Ishikawa (cell line): ENCODE data around the gene TBC1D20.

Source experiments
- CEBPB ChIP-seq: IDR thresholded peaks from 2 replicates; pipeline ENCODE4 v1.6.1; 2012
- CREB1 ChIP-seq: IDR thresholded peaks from 2 replicates; pipeline ENCODE4 v1.6.1; 2012; ENCODE audit warnings: low read depth
- EGR1 ChIP-seq: IDR thresholded peaks from 2 replicates; pipeline ENCODE4 v1.6.1; 2012
- EP300 ChIP-seq: IDR thresholded peaks from 2 replicates; pipeline ENCODE4 v1.6.1; 2012; ENCODE audit warnings: borderline replicate concordance
- FOXM1 ChIP-seq: IDR thresholded peaks from 2 replicates; pipeline ENCODE4 v1.6.1; 2012; ENCODE audit warnings: low read depth, borderline replicate concordance
- MAX ChIP-seq: IDR thresholded peaks from 2 replicates; pipeline ENCODE4 v1.6.1; 2012
- NFIC ChIP-seq: IDR thresholded peaks from 2 replicates; pipeline ENCODE4 v1.6.1; 2012
- RAD21 ChIP-seq: IDR thresholded peaks from 2 replicates; pipeline ENCODE4 v1.6.1; 2012; ENCODE audit warnings: low read depth
- TAF1 ChIP-seq: IDR thresholded peaks from 2 replicates; pipeline ENCODE4 v1.6.1; 2012; ENCODE audit warnings: low read depth, mild to moderate bottlenecking
- TCF12 ChIP-seq: IDR thresholded peaks from 2 replicates; pipeline ENCODE4 v1.6.1; 2012; ENCODE audit warnings: low read depth
- TEAD4 ChIP-seq: IDR thresholded peaks from 2 replicates; pipeline ENCODE4 v1.6.1; 2012
- YY1 ChIP-seq: IDR thresholded peaks from 2 replicates; pipeline ENCODE4 v1.6.1; 2012; ENCODE audit warnings: low read depth
- ZBTB7A ChIP-seq: IDR thresholded peaks from 2 replicates; pipeline ENCODE4 v1.6.1; 2012; ENCODE audit warnings: low read depth
- TF ChIP-seq, protein P1 (sequence below): IDR thresholded peaks from 2 replicates; pipeline ENCODE4 v1.6.1; 2012; ENCODE audit warnings: low read depth, mild to moderate bottlenecking
- TF ChIP-seq, protein P2 (sequence below): IDR thresholded peaks from 2 replicates; pipeline ENCODE4 v1.6.1; 2012

Gene TBC1D20

GRCh38 chr20:431012-431904, 31.1 kb downstream of the TBC1D20 start:
- TF ChIP-seq TEAD4 (0 out of 2 replicates have a peak, but pooled peaks have one; percentile 12), FOXM1 (no peak), MAX (no peak), RAD21 (peak; percentile 74), ZBTB7A (no peak)

DNA sequence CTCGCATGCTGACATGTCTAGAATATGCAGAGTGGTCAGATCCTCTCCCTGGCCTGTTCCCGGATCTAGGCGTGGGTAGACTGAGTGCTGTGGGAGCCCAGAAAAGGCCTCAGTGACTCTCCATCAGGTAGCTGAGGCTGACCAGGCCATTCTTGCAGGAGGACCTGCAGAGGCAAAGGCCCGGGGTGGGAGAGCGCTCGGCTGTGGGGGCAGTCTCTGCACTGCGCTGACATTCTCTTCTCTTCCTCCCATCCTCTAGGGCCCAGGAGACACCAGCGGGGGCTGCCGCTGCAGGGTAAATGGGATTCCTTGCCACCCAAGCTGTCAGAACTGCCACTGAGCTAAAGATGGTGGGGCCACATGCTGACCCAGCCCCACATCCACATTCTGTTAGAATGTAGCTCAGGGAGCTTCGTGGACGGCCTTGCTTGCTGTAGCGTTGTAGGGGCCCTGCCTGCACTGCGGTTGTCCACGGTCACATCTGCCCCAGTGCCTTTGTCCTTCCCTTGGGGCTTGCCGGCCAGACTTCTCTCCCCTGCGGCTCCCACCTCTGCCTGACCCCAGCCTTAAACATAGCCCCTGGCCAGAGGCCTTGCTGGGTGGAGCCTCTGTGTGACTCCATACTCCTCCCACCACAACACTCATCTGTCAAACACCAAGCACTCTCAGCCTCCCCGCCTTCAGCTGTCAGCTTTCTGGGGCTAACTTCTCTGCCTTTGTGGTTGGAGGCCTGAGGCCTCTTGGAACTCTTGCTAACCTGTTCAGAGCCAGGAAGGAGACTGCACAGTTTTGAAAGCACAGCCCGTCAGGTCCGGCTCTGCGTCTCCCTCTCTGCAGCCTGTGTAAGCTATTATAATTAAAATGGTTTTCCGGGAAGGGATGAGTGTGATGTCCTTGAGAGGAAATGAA, 32.0 kb downstream of the TBC1D20 start:
- TF ChIP-seq NFIC (no peak), EGR1 (no peak), MAX (no peak), CREB1 (no peak), CEBPB (no peak), TEAD4 (no peak), TCF12 (no peak), EP300 (no peak), YY1 (no peak), ZBTB7A (no peak), TAF1 (no peak), FOXM1 (no peak), RAD21 (no peak)
- TF ChIP-seq, protein P1, sequence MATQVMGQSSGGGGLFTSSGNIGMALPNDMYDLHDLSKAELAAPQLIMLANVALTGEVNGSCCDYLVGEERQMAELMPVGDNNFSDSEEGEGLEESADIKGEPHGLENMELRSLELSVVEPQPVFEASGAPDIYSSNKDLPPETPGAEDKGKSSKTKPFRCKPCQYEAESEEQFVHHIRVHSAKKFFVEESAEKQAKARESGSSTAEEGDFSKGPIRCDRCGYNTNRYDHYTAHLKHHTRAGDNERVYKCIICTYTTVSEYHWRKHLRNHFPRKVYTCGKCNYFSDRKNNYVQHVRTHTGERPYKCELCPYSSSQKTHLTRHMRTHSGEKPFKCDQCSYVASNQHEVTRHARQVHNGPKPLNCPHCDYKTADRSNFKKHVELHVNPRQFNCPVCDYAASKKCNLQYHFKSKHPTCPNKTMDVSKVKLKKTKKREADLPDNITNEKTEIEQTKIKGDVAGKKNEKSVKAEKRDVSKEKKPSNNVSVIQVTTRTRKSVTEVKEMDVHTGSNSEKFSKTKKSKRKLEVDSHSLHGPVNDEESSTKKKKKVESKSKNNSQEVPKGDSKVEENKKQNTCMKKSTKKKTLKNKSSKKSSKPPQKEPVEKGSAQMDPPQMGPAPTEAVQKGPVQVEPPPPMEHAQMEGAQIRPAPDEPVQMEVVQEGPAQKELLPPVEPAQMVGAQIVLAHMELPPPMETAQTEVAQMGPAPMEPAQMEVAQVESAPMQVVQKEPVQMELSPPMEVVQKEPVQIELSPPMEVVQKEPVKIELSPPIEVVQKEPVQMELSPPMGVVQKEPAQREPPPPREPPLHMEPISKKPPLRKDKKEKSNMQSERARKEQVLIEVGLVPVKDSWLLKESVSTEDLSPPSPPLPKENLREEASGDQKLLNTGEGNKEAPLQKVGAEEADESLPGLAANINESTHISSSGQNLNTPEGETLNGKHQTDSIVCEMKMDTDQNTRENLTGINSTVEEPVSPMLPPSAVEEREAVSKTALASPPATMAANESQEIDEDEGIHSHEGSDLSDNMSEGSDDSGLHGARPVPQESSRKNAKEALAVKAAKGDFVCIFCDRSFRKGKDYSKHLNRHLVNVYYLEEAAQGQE = no peak
- TF ChIP-seq, protein P2, sequence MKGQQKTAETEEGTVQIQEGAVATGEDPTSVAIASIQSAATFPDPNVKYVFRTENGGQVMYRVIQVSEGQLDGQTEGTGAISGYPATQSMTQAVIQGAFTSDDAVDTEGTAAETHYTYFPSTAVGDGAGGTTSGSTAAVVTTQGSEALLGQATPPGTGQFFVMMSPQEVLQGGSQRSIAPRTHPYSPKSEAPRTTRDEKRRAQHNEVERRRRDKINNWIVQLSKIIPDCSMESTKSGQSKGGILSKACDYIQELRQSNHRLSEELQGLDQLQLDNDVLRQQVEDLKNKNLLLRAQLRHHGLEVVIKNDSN = no peak

GRCh38 chr20:428658-429200, 33.6 kb downstream of the TBC1D20 start:
- TF ChIP-seq CEBPB (no peak), ZBTB7A (no peak), TEAD4 (no peak), MAX (no peak), YY1 (no peak), TCF12 (no peak), EGR1 (no peak), CREB1 (no peak), TAF1 (no peak), FOXM1 (no peak), EP300 (no peak), NFIC (no peak), RAD21 (no peak)
- TF ChIP-seq, protein P2 = no peak
- TF ChIP-seq, protein P1 = no peak

GRCh38 chr20:427849-428657, 34.3 kb downstream of the TBC1D20 start:
- TF ChIP-seq, protein P2 = no peak
- TF ChIP-seq TAF1 (no peak), EGR1 (no peak), NFIC (no peak), TCF12 (no peak), FOXM1 (no peak)
